ENCODE results near the gene ELAVL2. TPM values are rescaled to one million over a fixed set of nuclear protein-coding genes. Genes with fewer than 3 reads are reported as not detected.

The ELAVL2 gene
- total RNA-seq, 1 donor from 2014 or later, result 0.37 TPM

DNA sequence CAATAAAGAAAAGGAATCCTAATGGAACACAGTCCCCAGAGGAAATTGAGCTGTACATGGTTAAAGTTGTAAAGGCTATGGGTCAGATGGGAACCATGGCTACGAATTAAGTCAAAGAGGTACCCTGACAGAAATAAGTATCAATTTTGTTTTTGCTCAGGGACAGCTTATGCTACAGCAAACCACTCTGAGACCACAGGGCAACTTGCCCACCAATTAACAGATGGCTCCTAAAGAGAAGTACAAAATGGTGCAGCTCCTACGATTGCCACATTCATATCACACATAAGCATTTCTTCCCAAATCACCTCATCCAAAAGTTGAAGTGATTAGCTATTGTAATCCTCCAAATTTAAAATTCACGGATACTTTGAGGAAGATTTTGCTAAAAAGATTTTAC lies 83.0 kb downstream of the ELAVL2 start:
- H3K4me1 Mint-ChIP-seq (ENCODE audit: low read depth), result no peaks in the 10 kb centered on the region
- H3K9me3 Mint-ChIP-seq (ENCODE audit: low read depth), result peaks cover 9% of the 10 kb centered on the region
- no peaks in the 10 kb centered on the region for H3K36me3 Mint-ChIP-seq (ENCODE audit: low read depth)
- H3K4me3 Mint-ChIP-seq (ENCODE audit: unreplicated experiment), result no peak overlapping the region
- DNase-seq (ENCODE audit: low spot score), result no peak
- no peak for TF ChIP-seq CTCF (IDR thresholded peaks at IDR 0.05)
- peaks cover 2% of the 10 kb centered on the region for H3K27me3 Mint-ChIP-seq (ENCODE audit: low read depth)
- no peak overlapping the region for H3K27ac Mint-ChIP-seq (ENCODE audit: unreplicated experiment)

DNA sequence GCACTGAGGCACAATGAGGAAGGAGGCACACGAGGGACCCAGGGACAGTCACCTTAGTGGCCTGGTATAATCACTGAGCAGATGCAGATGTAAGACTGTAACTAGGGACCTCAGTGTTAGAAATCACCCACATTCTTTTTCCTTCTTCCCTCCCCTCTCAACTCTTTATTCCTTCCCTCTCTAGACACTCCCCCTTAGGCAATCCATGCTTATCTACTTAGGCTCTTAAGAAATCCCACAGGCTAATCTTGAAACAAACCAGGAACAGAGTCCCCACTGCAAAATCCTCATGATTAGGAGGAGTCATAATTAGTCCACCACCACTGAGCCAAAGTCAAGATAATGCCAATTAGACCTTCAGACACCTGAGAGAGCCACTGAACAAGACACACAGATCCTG lies 84.7 kb downstream of the ELAVL2 start:
- Mint-ChIP-seq H3K4me1 (ENCODE audit: low read depth) (no peaks in the 10 kb centered on the region), H3K4me3 (ENCODE audit: unreplicated experiment) (no peak overlapping the region), H3K36me3 (ENCODE audit: low read depth) (no peaks in the 10 kb centered on the region), H3K27ac (ENCODE audit: unreplicated experiment) (no peak overlapping the region), H3K27me3 (ENCODE audit: low read depth) (peaks cover 2% of the 10 kb centered on the region), H3K9me3 (ENCODE audit: low read depth) (peaks cover 7% of the 10 kb centered on the region)
- TF ChIP-seq CTCF (IDR thresholded peaks at IDR 0.05), result no peak
- DNase-seq (ENCODE audit: low spot score), result no peak

GRCh38 chr9:23740531-23740930 lies 85.5 kb downstream of the ELAVL2 start:
- no peak overlapping the region for H3K4me3 Mint-ChIP-seq (ENCODE audit: unreplicated experiment)
- H3K27me3 Mint-ChIP-seq (ENCODE audit: low read depth), result peaks cover 2% of the 10 kb centered on the region
- no peaks in the 10 kb centered on the region for H3K4me1 Mint-ChIP-seq (ENCODE audit: low read depth)
- no peak for TF ChIP-seq CTCF (IDR thresholded peaks at IDR 0.05)
- DNase-seq (ENCODE audit: low spot score), result no peak
- peaks cover 7% of the 10 kb centered on the region for H3K9me3 Mint-ChIP-seq (ENCODE audit: low read depth)
- H3K27ac Mint-ChIP-seq (ENCODE audit: unreplicated experiment), result no peak overlapping the region
- H3K36me3 Mint-ChIP-seq (ENCODE audit: low read depth), result no peaks in the 10 kb centered on the region

GRCh38 chr9:23739753-23740152 lies 86.3 kb downstream of the ELAVL2 start:
- TF ChIP-seq CTCF (IDR thresholded peaks at IDR 0.05), result no peak
- Mint-ChIP-seq H3K4me3 (ENCODE audit: unreplicated experiment) (no peak overlapping the region), H3K27ac (ENCODE audit: unreplicated experiment) (no peak overlapping the region), H3K36me3 (ENCODE audit: low read depth) (no peaks in the 10 kb centered on the region), H3K9me3 (ENCODE audit: low read depth) (peaks cover 5% of the 10 kb centered on the region), H3K27me3 (ENCODE audit: low read depth) (peaks cover 2% of the 10 kb centered on the region), H3K4me1 (ENCODE audit: low read depth) (no peaks in the 10 kb centered on the region)
- no peak for DNase-seq (ENCODE audit: low spot score)

DNA sequence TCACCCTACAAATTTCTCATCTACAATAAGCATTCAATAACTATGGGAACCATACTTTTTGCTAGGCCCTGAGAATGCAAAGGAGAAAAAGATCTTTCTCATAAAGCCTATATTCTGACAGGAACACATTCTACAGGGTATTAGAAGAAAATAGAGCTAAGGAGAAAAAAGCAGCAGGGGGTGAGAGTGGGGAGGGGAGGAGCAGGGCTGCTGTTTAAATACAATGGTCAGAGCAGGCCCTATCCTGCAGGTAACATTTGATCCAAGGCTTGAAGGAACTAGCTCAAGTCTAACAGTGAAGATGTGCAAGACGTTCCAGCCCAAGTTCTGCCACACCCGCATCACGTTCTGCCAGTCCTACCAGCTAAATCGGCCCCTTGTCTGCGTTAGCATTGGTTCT lies 89.7 kb downstream of the ELAVL2 start:
- no peaks in the 10 kb centered on the region for H3K4me1 Mint-ChIP-seq (ENCODE audit: low read depth)
- no peaks in the 10 kb centered on the region for H3K27me3 Mint-ChIP-seq (ENCODE audit: low read depth)

More for the DNA sequence above, 89.7 kb downstream of the ELAVL2 start:
- no peak overlapping the region for H3K27ac Mint-ChIP-seq (ENCODE audit: unreplicated experiment)
- TF ChIP-seq CTCF (IDR thresholded peaks at IDR 0.05), result no peak
- no peak for DNase-seq (ENCODE audit: low spot score)
- no peak overlapping the region for H3K4me3 Mint-ChIP-seq (ENCODE audit: unreplicated experiment)
- H3K36me3 Mint-ChIP-seq (ENCODE audit: low read depth), result no peaks in the 10 kb centered on the region
- H3K9me3 Mint-ChIP-seq (ENCODE audit: low read depth), result peaks cover 9% of the 10 kb centered on the region

Measured in chondrocyte (in vitro differentiated cells).